ENCODE results near the gene PARVG.

GRCh38 chr22:44206330-44206645 is 25.6 kb downstream of the PARVG start:
- TF ChIP-seq ZNF280D (tag by site-specific recombination; IDR thresholded peaks at IDR 0.05): no peak
- no peak for TF ChIP-seq GFI1B (tag by site-specific recombination; IDR thresholded peaks at IDR 0.05)
- TF ChIP-seq ZNF677 (tag by site-specific recombination; IDR thresholded peaks at IDR 0.05): no peak
- no peak for TF ChIP-seq CTCF (tag by site-specific recombination; IDR thresholded peaks at IDR 0.05)
- TF ChIP-seq YY2 (tag by site-specific recombination; IDR thresholded peaks at IDR 0.05): no peak
- no peak for TF ChIP-seq BCL6B (tag by site-specific recombination; IDR thresholded peaks at IDR 0.05)
- TF ChIP-seq ZBTB44 (tag by site-specific recombination; IDR thresholded peaks at IDR 0.05): no peak
- no peak for TF ChIP-seq ZNF157 (tag by site-specific recombination; IDR thresholded peaks at IDR 0.05)
- no peak for TF ChIP-seq ZFP41 (tag by site-specific recombination; IDR thresholded peaks at IDR 0.05; ENCODE audit: borderline replicate concordance)
- no peak for TF ChIP-seq ATF2 (tag by site-specific recombination; IDR thresholded peaks at IDR 0.05; ENCODE audit: low read depth)
- no peak for TF ChIP-seq ZNF423 (tag by site-specific recombination; IDR thresholded peaks at IDR 0.05)
- TF ChIP-seq REST (tag by site-specific recombination; IDR thresholded peaks at IDR 0.05): no peak
- no peak for TF ChIP-seq ZNF704 (tag by site-specific recombination; IDR thresholded peaks at IDR 0.05)
